Glutamatergic neuron (in vitro differentiated cells): Measurements from ENCODE around the gene NEDD4. TPM values are rescaled to one million over a fixed set of nuclear protein-coding genes. Genes with fewer than 3 reads are reported as not detected.

Source experiments
- DNase-seq: peaks from one replicate; pipeline ENCODE4 v3.0.0; 2022
- H3K27ac Mint-ChIP-seq: one replicate; pipeline ENCODE4 v1.8.0; 2020; ENCODE audit warnings: mild to moderate bottlenecking, mixed read lengths, inconsistent platforms; ENCODE audit not compliant: unreplicated experiment
- H3K27me3 Mint-ChIP-seq: one replicate; pipeline ENCODE4 v1.8.0; 2020; ENCODE audit warnings: mild to moderate bottlenecking, moderate library complexity, mixed read lengths, inconsistent platforms; ENCODE audit not compliant: unreplicated experiment
- H3K36me3 Mint-ChIP-seq: one replicate; pipeline ENCODE4 v1.8.0; 2020; ENCODE audit warnings: mild to moderate bottlenecking, mixed read lengths, inconsistent platforms; ENCODE audit not compliant: unreplicated experiment
- H3K4me1 Mint-ChIP-seq: one replicate; pipeline ENCODE4 v1.8.0; 2020; ENCODE audit warnings: mild to moderate bottlenecking, low read depth, mixed read lengths, inconsistent platforms; ENCODE audit not compliant: unreplicated experiment
- H3K4me3 Mint-ChIP-seq: one replicate; pipeline ENCODE4 v1.8.0; 2020; ENCODE audit warnings: mild to moderate bottlenecking, mixed read lengths, inconsistent platforms; ENCODE audit not compliant: unreplicated experiment
- H3K9me3 Mint-ChIP-seq: one replicate; pipeline ENCODE4 v1.8.0; 2020; ENCODE audit warnings: mild to moderate bottlenecking, moderate library complexity, mixed read lengths, inconsistent platforms; ENCODE audit not compliant: unreplicated experiment
- total RNA-seq: library from RNA; stranded (reverse); fragmentation: NEBNext Ultra II Directional; extraction: Animal tissue kit (Norgen Biotek cat#: 25700); gene quantifications from one replicate; pipeline ENCODE4 v1.2.1, GENCODE V29; 2021; ENCODE audit not compliant: unreplicated experiment
- TF ChIP-seq, protein P1 (sequence below): fragments of 200-600 bp; sonication (generic); IDR thresholded peaks from one replicate; pipeline ENCODE4 v1.5.0; 2021; ENCODE audit not compliant: partially characterized antibody, unreplicated experiment

NEDD4 gene
- total RNA-seq, 1 donor from 2014 or later, result 3.7 TPM

DNA sequence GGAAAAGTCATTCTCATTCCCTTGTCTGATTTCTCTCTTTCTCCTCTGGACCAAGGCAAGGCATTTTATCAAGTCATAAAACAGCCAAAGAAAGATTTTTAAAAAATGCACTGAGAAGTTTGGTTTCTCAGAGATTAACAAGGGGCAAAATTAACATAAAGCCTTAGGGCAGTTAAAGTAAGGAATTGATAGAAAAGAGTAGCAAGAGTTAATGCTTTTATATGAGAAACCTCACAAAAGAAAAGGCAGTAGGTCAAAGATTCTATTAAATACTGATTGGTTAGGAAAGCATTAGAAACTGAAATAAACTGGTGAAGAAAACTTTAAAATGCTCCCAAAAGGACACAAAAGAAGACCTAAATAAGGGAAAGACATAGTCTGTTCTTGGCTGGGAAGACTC lies 129.5 kb downstream of the NEDD4 start:
- Mint-ChIP-seq H3K4me1 (no peaks in the 10 kb centered on the region), H3K27me3 (no peaks in the 10 kb centered on the region), H3K27ac (no peak overlapping the region), H3K9me3 (no peaks in the 10 kb centered on the region), H3K36me3 (no peaks in the 10 kb centered on the region), H3K4me3 (no peak overlapping the region)
- DNase-seq, result no peak
- TF ChIP-seq, protein P1, sequence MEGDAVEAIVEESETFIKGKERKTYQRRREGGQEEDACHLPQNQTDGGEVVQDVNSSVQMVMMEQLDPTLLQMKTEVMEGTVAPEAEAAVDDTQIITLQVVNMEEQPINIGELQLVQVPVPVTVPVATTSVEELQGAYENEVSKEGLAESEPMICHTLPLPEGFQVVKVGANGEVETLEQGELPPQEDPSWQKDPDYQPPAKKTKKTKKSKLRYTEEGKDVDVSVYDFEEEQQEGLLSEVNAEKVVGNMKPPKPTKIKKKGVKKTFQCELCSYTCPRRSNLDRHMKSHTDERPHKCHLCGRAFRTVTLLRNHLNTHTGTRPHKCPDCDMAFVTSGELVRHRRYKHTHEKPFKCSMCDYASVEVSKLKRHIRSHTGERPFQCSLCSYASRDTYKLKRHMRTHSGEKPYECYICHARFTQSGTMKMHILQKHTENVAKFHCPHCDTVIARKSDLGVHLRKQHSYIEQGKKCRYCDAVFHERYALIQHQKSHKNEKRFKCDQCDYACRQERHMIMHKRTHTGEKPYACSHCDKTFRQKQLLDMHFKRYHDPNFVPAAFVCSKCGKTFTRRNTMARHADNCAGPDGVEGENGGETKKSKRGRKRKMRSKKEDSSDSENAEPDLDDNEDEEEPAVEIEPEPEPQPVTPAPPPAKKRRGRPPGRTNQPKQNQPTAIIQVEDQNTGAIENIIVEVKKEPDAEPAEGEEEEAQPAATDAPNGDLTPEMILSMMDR, result no peak

GRCh38 chr15:55861115-55861514 lies 132.3 kb downstream of the NEDD4 start:
- DNase-seq, result no peak
- Mint-ChIP-seq H3K27me3 (no peaks in the 10 kb centered on the region), H3K36me3 (no peaks in the 10 kb centered on the region), H3K9me3 (no peaks in the 10 kb centered on the region), H3K4me1 (no peaks in the 10 kb centered on the region), H3K27ac (no peak overlapping the region), H3K4me3 (no peak overlapping the region)
- TF ChIP-seq, protein P1, result no peak

GRCh38 chr15:55860468-55860867 lies 132.9 kb downstream of the NEDD4 start:
- Mint-ChIP-seq H3K4me3 (no peak overlapping the region), H3K27ac (no peak overlapping the region)

DNA sequence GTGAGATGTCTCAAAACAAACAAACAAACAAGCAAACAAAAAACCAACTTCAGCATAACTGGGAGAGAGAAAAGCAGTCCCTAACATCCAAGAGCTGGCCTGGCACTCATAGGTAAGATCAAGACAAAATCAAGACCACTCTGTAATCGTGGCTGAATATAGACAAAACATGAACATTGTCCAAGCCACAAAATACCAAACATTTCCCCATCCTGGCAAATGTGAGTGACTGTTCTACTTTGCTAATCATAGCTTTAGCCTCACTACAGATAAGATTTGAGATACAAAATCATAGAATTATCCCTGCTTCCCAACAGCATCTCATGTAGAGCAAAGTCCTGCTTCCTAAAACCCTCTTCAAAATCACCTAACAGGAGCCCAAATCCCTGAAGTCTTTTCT lies 133.7 kb downstream of the NEDD4 start:
- no peak overlapping the region for H3K4me3 Mint-ChIP-seq
- no peaks in the 10 kb centered on the region for H3K4me1 Mint-ChIP-seq
- DNase-seq, result no peak
- no peaks in the 10 kb centered on the region for H3K36me3 Mint-ChIP-seq
- H3K9me3 Mint-ChIP-seq, result no peaks in the 10 kb centered on the region
- no peaks in the 10 kb centered on the region for H3K27me3 Mint-ChIP-seq
- H3K27ac Mint-ChIP-seq, result no peak overlapping the region
- TF ChIP-seq, protein P1, result no peak

More at GRCh38 chr15:55860468-55860867, 132.9 kb downstream of the NEDD4 start:
- H3K27me3 Mint-ChIP-seq, result no peaks in the 10 kb centered on the region
- H3K9me3 Mint-ChIP-seq, result no peaks in the 10 kb centered on the region
- H3K36me3 Mint-ChIP-seq, result no peaks in the 10 kb centered on the region
- DNase-seq, result no peak
- TF ChIP-seq, protein P1, result no peak
- no peaks in the 10 kb centered on the region for H3K4me1 Mint-ChIP-seq

- Mint-ChIP-seq H3K4me1 (no peaks in the 10 kb centered on the region), H3K36me3 (no peaks in the 10 kb centered on the region), H3K4me3 (no peak overlapping the region), H3K27ac (no peak overlapping the region), H3K9me3 (no peaks in the 10 kb centered on the region), H3K27me3 (no peaks in the 10 kb centered on the region)
- TF ChIP-seq, protein P1, result no peak
- DNase-seq, result no peak
Measured at GRCh38 chr15:55858661-55859060, 134.8 kb downstream of the NEDD4 start.
